ENCODE results near the gene PIK3R2.

DNA sequence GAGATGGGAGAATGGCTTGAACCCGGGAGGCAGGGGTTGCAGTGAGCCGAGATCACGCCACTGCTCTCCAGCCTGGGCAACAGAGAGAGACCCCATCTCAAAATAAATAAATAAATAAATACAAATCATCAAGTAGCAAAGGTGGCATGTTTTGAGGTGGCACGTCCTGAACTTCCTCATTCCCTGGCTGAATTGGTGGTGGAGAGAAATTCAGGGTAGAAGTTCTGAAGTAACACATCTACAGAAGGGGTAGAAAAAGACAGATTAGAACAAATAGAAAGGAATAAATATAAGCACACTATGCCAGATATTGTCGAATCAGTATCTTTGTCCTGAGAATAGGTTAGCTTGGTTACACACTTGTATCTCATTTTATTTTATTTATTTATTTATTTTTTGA lies 27.0 kb downstream of the PIK3R2 start:
- TF ChIP-seq SUZ12 (IDR thresholded peaks at IDR 0.05) (no peak), SP1 (IDR thresholded peaks at IDR 0.05) (no peak), TARDBP (IDR thresholded peaks at IDR 0.05) (no peak), FOXK2 (IDR thresholded peaks at IDR 0.05) (no peak), ZNF384 (IDR thresholded peaks at IDR 0.05) (no peak), LEF1 (IDR thresholded peaks at IDR 0.05; ENCODE audit: borderline replicate concordance) (no peak), NFRKB (IDR thresholded peaks at IDR 0.05) (no peak), FOXA1 (IDR thresholded peaks at IDR 0.05) (no peak), BHLHE40 (IDR thresholded peaks at IDR 0.05; ENCODE audit: borderline replicate concordance) (no peak), HDGF (IDR thresholded peaks at IDR 0.05; ENCODE audit: borderline replicate concordance) (no peak), L3MBTL2 (conservative IDR thresholded peaks at IDR 0.05) (no peak)
